Nucleus accumbens (tissue), 56 donors: ENCODE data around the gene TGIF1.
"Not testable (repeated sequence)": the region's sequence is repeated elsewhere in the genome, so short reads cannot be mapped to it uniquely, and the experiment has no call there.

Source experiments
- DNase-seq, 56 donors: peaks; one replicate each; lab custom pipeline; 2025; lab: John Stamatoyannopoulos, UW

Gene TGIF1

GRCh38 chr18:3450012-3450798 is at the start of gene TGIF1:
Gene TGIF1 (plus strand): TSS chr18:3450172. CDS start chr18:3450490, 318 bp downstream.
- DNase-seq = peak in 49 of 56 donors; percentile 13 to 86 (median 68)

- no peak for DNase-seq
Observed at GRCh38 chr18:3400567-3401296, 49.2 kb upstream of the TGIF1 start.

- no peak for DNase-seq
Observed at GRCh38 chr18:3401669-3402620, 48.0 kb upstream of the TGIF1 start.

- no peak for DNase-seq
Observed at GRCh38 chr18:3402982-3403451, 47.0 kb upstream of the TGIF1 start.

- no peak for DNase-seq
Observed at GRCh38 chr18:3405713-3406112, 44.3 kb upstream of the TGIF1 start.

GRCh38 chr18:3408107-3408506 is 41.9 kb upstream of the TGIF1 start:
- no peak for DNase-seq

- no peak for DNase-seq
Observed at GRCh38 chr18:3409811-3410210, 40.2 kb upstream of the TGIF1 start.

GRCh38 chr18:3410273-3410672 is 39.7 kb upstream of the TGIF1 start:
- no peak for DNase-seq

GRCh38 chr18:3410876-3411275 is 39.1 kb upstream of the TGIF1 start:
- not testable (repeated sequence) for DNase-seq

GRCh38 chr18:3411327-3411726 is 38.6 kb upstream of the TGIF1 start:
- DNase-seq = no peak

- no peak for DNase-seq
Observed at GRCh38 chr18:3411854-3412268, 38.1 kb upstream of the TGIF1 start.

- DNase-seq = not testable (repeated sequence)
Observed at GRCh38 chr18:3412528-3412927, 37.4 kb upstream of the TGIF1 start.

GRCh38 chr18:3415110-3415509 is 34.9 kb upstream of the TGIF1 start:
- no peak for DNase-seq

GRCh38 chr18:3418083-3418482 is 31.9 kb upstream of the TGIF1 start:
- DNase-seq = no peak

- DNase-seq = no peak
Observed at GRCh38 chr18:3420919-3421279, 29.1 kb upstream of the TGIF1 start.

- no peak for DNase-seq
Observed at GRCh38 chr18:3422905-3423304, 27.1 kb upstream of the TGIF1 start.

GRCh38 chr18:3424280-3424890 is 25.6 kb upstream of the TGIF1 start:
- no peak for DNase-seq

- no peak for DNase-seq
Observed at GRCh38 chr18:3425030-3425429, 24.9 kb upstream of the TGIF1 start.

GRCh38 chr18:3425446-3425845 is 24.5 kb upstream of the TGIF1 start:
- DNase-seq = no peak

GRCh38 chr18:3426074-3426473 is 23.9 kb upstream of the TGIF1 start:
- no peak for DNase-seq
